H1 (cell line): ENCODE data around the gene TMEM212. TPM values are rescaled to one million over a fixed set of nuclear protein-coding genes. Genes with fewer than 3 reads are reported as not detected.

Source experiments
- ASH2L ChIP-seq: fragments of 200-600, 300-600 bp; sonication (generic); IDR thresholded peaks from one replicate; pipeline ENCODE4 v1.7.1; 2017; ENCODE audit warnings: low read length
- CBX8 ChIP-seq: fragments of 300-800, 300-1000 bp; sonication (generic); IDR thresholded peaks from 2 replicates; pipeline ENCODE4 v1.7.1; 2016; ENCODE audit warnings: low read depth, low read length, borderline replicate concordance
- polyA plus RNA-seq, 7 experiments: library from polyadenylated mRNA; depleted of rRNA in 3 of 7; stranded (reverse) in 5 of 7; unstranded in 2 of 7; fragments of >200 nt in 5 of 7; fragments of 200-250 nt in 2 of 7; gene quantifications; 1 replicate in 5 of 7; 2 replicates in 1 of 7; 4 replicates in 1 of 7; pipeline versions ENCODE4 v1.2.1 to v1.2.3, GENCODE V29; 2011 to 2013; ENCODE audit warnings: missing spikeins in 2 of 7, mixed read lengths in 2 of 7
- total RNA-seq: library from RNA; stranded (reverse); fragmentation: NEBNext Ultra II Directional; extraction: Animal tissue kit (Norgen Biotek cat#: 25700); gene quantifications from 2 replicates; pipeline ENCODE4 v1.2.1, GENCODE V29; 2021
- TF ChIP-seq, protein P1 (sequence below): IDR thresholded peaks from 2 replicates; pipeline ENCODE4 v1.6.1; 2011; ENCODE audit warnings: low read depth, mild to moderate bottlenecking, low read length; ENCODE audit not compliant: insufficient read depth

Gene TMEM212
- total and polyA plus RNA-seq, 2 of the 8 experiments (the other 6 are each of a cell fraction or from before 2014, with no cell fraction given) = not detected

DNA sequence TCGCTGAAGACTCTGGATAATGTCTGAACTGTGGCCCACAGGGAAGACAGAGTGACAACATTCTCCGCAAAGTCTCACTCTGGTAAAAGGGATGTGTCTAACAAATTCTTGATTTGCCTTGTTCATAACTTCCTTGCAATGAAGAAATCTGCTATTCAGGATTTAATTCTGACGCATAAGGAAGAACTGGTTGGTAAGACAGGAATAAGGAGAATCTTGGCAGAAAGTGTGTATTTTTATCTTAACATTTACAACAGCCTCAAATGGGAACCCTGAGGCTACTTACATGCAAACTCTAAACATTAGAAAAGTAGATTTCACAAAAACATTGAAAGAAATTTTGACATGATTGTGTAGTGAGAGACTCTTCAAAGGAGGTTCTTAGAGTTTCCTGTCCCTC, 22.1 kb upstream of the TMEM212 start (continued):
- TF ChIP-seq, protein P1, sequence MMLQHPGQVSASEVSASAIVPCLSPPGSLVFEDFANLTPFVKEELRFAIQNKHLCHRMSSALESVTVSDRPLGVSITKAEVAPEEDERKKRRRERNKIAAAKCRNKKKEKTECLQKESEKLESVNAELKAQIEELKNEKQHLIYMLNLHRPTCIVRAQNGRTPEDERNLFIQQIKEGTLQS = no peak
- TF ChIP-seq ASH2L (no peak), CBX8 (no peak)
